K562 (cell line): Measurements from ENCODE around the gene CDKN2C. TPM values are rescaled to one million over a fixed set of nuclear protein-coding genes. Genes with fewer than 3 reads are reported as not detected.

Source experiments
- BRF2 ChIP-seq: IDR thresholded peaks from 3 replicates; pipeline ENCODE4 v1.6.1; 2011; ENCODE audit warnings: borderline replicate concordance, mild to moderate bottlenecking; ENCODE audit not compliant: insufficient read length, insufficient read depth
- CBX8 ChIP-seq: fragments of 200-600 bp; sonication (generic); IDR thresholded peaks from 2 replicates; pipeline ENCODE4 v1.6.1; 2012; ENCODE audit warnings: borderline replicate concordance, mixed run types, low read depth, mild to moderate bottlenecking, moderate library complexity, mixed read lengths, low read length, control low read depth, inconsistent platforms; ENCODE audit not compliant: poor library complexity, severe bottlenecking; ENCODE audit errors: extremely low read depth
- HMG20A ChIP-seq: fragments of 450-650 bp; formaldehyde crosslinking; conservative IDR thresholded peaks from 2 replicates; pipeline ENCODE4 v1.4.0; 2020; ENCODE audit warnings: mild to moderate bottlenecking, mixed read lengths
- JUND ChIP-seq, 2 experiments: IDR thresholded peaks; 2 replicates in 1 of 2; 3 replicates in 1 of 2; pipeline ENCODE4 v1.6.1; 2011; ENCODE audit warnings: borderline replicate concordance in 2 of 2, low read depth in 2 of 2, low read length in 2 of 2, improper control_type of control experiment in 1 of 2, missing biosample characterization in 1 of 2, missing genetic modification characterization in 1 of 2, missing genetic modification reagents in 1 of 2
- KAT7 ChIP-seq: sonication (generic); formaldehyde crosslinking; IDR thresholded peaks from 2 replicates; pipeline ENCODE4 v1.8.0; 2022; ENCODE audit warnings: missing genetic modification reagents, mild to moderate bottlenecking, borderline replicate concordance
- PTBP1 ChIP-seq: fragments of 200-400 bp; formaldehyde crosslinking; IDR thresholded peaks from 2 replicates; pipeline ENCODE4 v1.6.1; 2017; ENCODE audit warnings: low read depth, low read length
- SIRT6 ChIP-seq: IDR thresholded peaks from one replicate; pipeline ENCODE4 v1.6.1; 2012; ENCODE audit warnings: low read depth, mild to moderate bottlenecking, control low read depth, inconsistent platforms, low read length, moderate library complexity
- SMARCE1 ChIP-seq: fragments of 450-650 bp; IDR thresholded peaks from 2 replicates; pipeline ENCODE4 v1.7.1; 2016; ENCODE audit warnings: mild to moderate bottlenecking
- SRSF9 ChIP-seq: fragments of 200-400 bp; formaldehyde crosslinking; IDR thresholded peaks from 2 replicates; pipeline ENCODE4 v1.6.1; 2017; ENCODE audit warnings: low read depth, low read length, borderline replicate concordance
- TCF15 ChIP-seq: fragments of 250-450 bp; sonication (Bioruptor Pico); IDR thresholded peaks from 2 replicates; pipeline ENCODE4 v1.8.0; 2022; ENCODE audit warnings: moderate library complexity, mild to moderate bottlenecking, inconsistent platforms
- ZMIZ1 ChIP-seq, 2 experiments: fragments of 150-350 bp in 1 of 2; IDR thresholded peaks; 2 replicates each; pipeline ENCODE4 v1.6.1; 2012 to 2016; ENCODE audit warnings: low read depth in 2 of 2, low read length in 2 of 2, mild to moderate bottlenecking in 1 of 2, moderate library complexity in 1 of 2
- ZNF639 ChIP-seq, 2 experiments: fragments of 200-800 bp in 1 of 2; sonication (Bioruptor generic) in 1 of 2; sonication (generic) in 1 of 2; formaldehyde crosslinking in 1 of 2; IDR thresholded peaks in 1 of 2; conservative IDR thresholded peaks in 1 of 2; 2 replicates each; pipeline versions ENCODE4 v1.5.0 to v1.6.1; 2016 to 2020; ENCODE audit warnings: missing compliant biosample characterization in 1 of 2, missing genetic modification characterization in 1 of 2, missing genetic modification reagents in 1 of 2
- polyA plus RNA-seq, 8 experiments: library from polyadenylated mRNA; depleted of rRNA in 4 of 8; stranded (reverse) in 5 of 8; unstranded in 3 of 8; fragments of >200 nt; fragmentation: Nextera tagmentation in 2 of 8; fragmentation: Illumina TruSeq in 1 of 8; extraction: Ambion mirVana in 2 of 8; extraction: Trizol in 1 of 8; gene quantifications; 2 replicates each; pipeline versions ENCODE4 v1.2.1 to v1.2.3, GENCODE V29; 2011 to 2014; ENCODE audit warnings: inconsistent platforms in 1 of 8, missing spikeins in 1 of 8
- total RNA-seq, 7 experiments: library from RNA; depleted of rRNA in 6 of 7; stranded (reverse); fragments of >200 nt in 6 of 7; fragmentation: Illumina TruSeq in 2 of 7; extraction: Trizol in 2 of 7; gene quantifications; 2 replicates each; pipeline versions ENCODE4 v1.2.1 to v1.2.3, GENCODE V29; 2011 to 2021; ENCODE audit warnings: low replicate concordance in 1 of 7
- TF ChIP-seq, protein P1 (sequence below): fragments of 150-350 bp; IDR thresholded peaks from 2 replicates; pipeline ENCODE4 v1.6.1; 2014; ENCODE audit warnings: low read depth, mild to moderate bottlenecking, low read length, borderline replicate concordance

The CDKN2C gene
- total and polyA plus RNA-seq, 9 of the 15 experiments (the other 6 are each of a cell fraction or from before 2014, with no cell fraction given), result 11.9 to 74.3 (median 45.9) TPM

- TF ChIP-seq BRF2 (no peak), KAT7 (0 out of 2 replicates have a peak, but pooled peaks have one; percentile 38), PTBP1 (no peak), JUND (IDR thresholded peaks at IDR 0.05; ENCODE audit: borderline replicate concordance, low read depth, low read length) (no peak), JUND (tag; IDR thresholded peaks at IDR 0.05; ENCODE audit: borderline replicate concordance, low read depth, low read length) (no peak; the same call in 2 of the 3 replicates), ZMIZ1 (IDR thresholded peaks at IDR 0.05; ENCODE audit: low read depth in 2 of 2, low read length in 2 of 2) (no peak), TCF15 (CRISPR knock-in tag) (no peak), HMG20A (CRISPR knock-in tag) (no peak), SIRT6 (no peak), CBX8 (no peak), SRSF9 (no peak), ZNF639 (CRISPR knock-in tag; conservative IDR thresholded peaks at IDR 0.05 in 1 of 2, IDR thresholded peaks at IDR 0.05 in 1 of 2) (no peak), SMARCE1 (0 out of 2 replicates have a peak, but pooled peaks have one; percentile 60)
- TF ChIP-seq, protein P1, sequence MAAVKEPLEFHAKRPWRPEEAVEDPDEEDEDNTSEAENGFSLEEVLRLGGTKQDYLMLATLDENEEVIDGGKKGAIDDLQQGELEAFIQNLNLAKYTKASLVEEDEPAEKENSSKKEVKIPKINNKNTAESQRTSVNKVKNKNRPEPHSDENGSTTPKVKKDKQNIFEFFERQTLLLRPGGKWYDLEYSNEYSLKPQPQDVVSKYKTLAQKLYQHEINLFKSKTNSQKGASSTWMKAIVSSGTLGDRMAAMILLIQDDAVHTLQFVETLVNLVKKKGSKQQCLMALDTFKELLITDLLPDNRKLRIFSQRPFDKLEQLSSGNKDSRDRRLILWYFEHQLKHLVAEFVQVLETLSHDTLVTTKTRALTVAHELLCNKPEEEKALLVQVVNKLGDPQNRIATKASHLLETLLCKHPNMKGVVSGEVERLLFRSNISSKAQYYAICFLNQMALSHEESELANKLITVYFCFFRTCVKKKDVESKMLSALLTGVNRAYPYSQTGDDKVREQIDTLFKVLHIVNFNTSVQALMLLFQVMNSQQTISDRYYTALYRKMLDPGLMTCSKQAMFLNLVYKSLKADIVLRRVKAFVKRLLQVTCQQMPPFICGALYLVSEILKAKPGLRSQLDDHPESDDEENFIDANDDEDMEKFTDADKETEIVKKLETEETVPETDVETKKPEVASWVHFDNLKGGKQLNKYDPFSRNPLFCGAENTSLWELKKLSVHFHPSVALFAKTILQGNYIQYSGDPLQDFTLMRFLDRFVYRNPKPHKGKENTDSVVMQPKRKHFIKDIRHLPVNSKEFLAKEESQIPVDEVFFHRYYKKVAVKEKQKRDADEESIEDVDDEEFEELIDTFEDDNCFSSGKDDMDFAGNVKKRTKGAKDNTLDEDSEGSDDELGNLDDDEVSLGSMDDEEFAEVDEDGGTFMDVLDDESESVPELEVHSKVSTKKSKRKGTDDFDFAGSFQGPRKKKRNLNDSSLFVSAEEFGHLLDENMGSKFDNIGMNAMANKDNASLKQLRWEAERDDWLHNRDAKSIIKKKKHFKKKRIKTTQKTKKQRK, result no peak
Observed at GRCh38 chr1:50969611-50970508, at the start of gene CDKN2C (continued).
